HG03520 (cell line): Measurements from ENCODE around the gene ZXDC.

Experiments used
- ATAC-seq: cut with Tn5 transposase; IDR thresholded peaks from one replicate; pipeline ENCODE4 v1.9.1; 2021; ENCODE audit warnings: mild to moderate bottlenecking, moderate library complexity; ENCODE audit not compliant: unreplicated experiment

ZXDC gene, protein sequence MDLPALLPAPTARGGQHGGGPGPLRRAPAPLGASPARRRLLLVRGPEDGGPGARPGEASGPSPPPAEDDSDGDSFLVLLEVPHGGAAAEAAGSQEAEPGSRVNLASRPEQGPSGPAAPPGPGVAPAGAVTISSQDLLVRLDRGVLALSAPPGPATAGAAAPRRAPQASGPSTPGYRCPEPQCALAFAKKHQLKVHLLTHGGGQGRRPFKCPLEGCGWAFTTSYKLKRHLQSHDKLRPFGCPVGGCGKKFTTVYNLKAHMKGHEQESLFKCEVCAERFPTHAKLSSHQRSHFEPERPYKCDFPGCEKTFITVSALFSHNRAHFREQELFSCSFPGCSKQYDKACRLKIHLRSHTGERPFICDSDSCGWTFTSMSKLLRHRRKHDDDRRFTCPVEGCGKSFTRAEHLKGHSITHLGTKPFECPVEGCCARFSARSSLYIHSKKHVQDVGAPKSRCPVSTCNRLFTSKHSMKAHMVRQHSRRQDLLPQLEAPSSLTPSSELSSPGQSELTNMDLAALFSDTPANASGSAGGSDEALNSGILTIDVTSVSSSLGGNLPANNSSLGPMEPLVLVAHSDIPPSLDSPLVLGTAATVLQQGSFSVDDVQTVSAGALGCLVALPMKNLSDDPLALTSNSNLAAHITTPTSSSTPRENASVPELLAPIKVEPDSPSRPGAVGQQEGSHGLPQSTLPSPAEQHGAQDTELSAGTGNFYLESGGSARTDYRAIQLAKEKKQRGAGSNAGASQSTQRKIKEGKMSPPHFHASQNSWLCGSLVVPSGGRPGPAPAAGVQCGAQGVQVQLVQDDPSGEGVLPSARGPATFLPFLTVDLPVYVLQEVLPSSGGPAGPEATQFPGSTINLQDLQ

DNA sequence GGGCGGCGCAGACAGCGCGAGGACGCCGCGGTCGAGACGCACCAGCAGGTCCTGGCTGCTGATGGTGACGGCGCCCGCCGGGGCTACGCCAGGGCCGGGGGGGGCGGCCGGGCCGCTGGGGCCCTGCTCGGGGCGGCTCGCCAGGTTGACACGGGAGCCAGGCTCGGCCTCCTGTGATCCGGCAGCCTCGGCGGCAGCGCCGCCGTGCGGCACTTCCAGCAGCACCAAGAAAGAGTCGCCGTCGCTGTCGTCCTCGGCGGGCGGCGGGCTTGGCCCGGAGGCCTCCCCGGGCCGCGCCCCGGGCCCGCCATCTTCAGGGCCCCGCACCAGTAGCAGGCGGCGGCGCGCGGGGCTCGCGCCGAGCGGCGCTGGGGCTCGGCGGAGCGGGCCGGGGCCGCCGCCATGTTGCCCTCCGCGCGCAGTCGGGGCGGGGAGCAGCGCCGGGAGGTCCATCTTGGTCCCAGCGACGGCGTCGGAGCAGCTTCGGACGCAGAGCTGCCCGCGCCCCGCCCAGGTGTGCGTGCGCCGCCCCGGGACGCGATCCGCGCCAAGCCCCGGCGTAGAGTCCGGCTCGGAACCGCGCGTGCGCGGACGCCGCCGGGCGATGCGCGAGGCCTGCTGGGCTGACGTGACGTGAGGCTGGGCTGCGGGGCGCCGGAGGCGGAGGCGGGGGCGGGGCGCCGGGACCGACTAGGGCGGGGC, at the start of gene ZXDC:
Gene ZXDC (minus strand): TSS at position 479 of the 702 bp plus-strand sequence. CDS start 26 bp downstream, at position 453.
- peak; percentile 78 for ATAC-seq

DNA sequence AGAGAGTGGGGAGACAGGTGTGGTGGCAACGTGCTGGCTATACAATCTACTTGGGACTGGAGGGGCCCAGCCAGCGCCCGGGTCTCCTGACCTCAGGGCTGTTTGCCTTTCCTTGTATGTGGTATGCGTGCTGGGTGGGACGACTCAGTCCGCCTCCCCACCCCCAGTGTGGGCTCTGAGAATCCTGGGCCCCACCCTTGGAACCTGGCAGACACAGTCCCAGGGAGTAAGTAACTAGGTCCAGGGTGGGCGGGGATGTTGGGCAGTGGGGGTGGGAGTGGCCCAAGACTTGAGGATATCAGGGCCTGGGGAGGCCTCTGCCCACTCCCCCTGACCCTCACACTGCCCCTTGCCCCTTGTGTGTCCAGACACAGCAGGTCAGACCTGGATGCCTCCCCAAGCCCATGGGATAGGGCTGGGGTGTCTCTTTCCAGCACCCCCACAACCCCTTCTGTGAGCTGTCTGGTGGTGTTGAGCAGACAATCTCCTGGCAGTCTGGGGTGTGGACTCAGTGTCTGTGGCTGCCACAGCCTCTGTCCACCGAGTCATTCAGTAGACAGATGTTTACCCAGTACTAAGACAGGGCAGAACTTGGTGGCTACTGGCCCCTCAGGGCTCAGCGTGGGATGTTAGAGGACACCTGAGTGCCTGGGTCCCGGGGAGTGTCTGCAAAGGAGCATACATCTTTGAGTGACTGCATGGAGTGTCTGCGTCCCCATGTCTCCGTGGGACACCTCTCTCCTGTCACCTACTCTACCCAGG, 49.6 kb upstream of the ZXDC start:
- no peak for ATAC-seq

DNA sequence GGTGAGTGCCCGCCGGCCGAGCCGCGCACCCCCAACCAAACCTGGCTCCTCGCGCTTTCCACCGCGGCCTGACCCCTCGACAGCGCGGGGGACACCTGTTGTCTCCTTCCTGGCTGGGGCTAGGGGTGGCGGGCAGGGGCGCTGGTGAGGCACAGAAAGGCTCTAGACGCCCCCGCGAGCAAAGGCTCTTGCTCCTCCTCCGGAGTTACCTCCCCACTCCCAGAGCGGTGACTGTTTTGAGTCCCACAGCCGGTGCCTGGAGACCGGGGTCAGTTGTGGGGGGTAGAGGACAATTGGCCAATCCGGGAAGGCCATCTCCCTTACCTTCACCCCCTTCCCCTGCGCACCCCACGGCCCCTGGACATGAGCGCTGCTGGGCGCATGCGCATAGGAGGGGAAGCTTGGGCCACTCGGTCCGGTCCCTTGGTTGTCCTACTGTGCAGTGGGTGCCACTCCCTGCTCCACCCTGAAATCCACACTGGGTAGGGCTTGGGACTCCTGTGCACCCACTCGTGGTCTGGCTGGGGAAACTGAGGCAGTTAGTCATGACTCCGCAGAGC, 48.8 kb upstream of the ZXDC start:
- ATAC-seq, result no peak

- no peak for ATAC-seq
These were observed 48.2 kb upstream of the ZXDC start, which contains the start of gene CHST13 for GRCh38 chr3:126523745-126524428. Gene CHST13 (plus strand): TSS chr3:126524155. CDS start chr3:126524333, 178 bp downstream.

DNA sequence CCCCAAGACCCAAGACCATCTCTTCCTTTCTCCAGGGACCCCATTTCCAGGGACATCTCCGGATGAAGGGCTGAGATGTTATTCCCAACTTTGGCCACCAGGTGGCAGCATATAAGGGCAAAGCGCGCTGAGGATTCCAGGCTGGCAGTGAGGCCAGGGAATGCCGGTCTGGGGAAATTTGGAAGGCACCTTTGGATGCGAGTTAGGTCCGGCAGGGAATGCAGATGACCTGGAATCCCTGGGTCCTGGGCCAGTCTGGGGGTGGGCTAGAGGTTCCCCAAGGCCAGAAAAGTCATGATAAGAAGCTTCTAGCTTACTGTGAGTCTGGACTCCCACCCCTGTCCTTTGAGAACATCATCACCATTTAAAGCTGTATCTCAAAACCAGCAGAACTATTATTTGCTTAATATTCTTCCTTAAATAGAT, 46.7 kb upstream of the ZXDC start:
- no peak for ATAC-seq

DNA sequence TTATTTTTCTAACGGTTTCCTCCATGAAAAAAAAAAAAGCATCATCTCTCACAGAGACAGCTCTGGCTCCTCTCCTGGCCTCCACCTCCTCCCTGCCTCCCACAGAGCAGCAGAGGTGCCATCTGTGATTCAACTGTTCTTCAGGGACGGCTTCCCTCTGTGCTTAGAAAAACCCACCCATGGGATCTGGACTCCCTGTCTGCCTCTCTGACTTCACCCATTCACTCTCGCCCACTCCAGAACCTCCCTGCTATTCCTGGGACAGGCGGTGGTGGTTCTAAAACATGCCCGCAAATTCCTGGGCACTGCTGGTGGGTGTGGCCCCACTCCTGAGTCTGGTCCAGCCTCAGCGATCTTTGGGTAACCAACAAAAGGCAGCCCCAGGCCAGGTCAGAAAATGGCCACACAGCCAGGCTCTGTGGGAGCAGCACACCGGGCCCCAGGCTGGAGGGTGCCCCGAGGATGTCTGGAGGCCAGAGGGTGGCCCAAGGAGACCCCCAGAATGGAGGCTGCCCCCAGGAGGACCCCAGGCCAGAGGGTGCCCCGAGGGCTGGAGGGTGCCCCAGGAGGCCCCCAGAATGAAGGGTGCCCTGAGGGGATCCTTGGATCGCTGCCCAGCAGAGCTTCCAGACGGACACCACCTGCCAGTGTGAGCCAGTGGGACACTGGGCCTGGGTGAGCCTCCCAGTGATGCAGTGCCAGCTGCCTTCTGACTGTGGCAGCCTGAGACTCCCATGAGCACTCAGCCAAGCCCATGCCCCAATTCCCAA, 45.6 kb upstream of the ZXDC start:
- no peak for ATAC-seq

- no peak for ATAC-seq
These were observed 44.1 kb upstream of the ZXDC start for GRCh38 chr3:126519506-126520455.

- ATAC-seq, result no peak
These were observed 43.1 kb upstream of the ZXDC start for GRCh38 chr3:126518779-126519177.

DNA sequence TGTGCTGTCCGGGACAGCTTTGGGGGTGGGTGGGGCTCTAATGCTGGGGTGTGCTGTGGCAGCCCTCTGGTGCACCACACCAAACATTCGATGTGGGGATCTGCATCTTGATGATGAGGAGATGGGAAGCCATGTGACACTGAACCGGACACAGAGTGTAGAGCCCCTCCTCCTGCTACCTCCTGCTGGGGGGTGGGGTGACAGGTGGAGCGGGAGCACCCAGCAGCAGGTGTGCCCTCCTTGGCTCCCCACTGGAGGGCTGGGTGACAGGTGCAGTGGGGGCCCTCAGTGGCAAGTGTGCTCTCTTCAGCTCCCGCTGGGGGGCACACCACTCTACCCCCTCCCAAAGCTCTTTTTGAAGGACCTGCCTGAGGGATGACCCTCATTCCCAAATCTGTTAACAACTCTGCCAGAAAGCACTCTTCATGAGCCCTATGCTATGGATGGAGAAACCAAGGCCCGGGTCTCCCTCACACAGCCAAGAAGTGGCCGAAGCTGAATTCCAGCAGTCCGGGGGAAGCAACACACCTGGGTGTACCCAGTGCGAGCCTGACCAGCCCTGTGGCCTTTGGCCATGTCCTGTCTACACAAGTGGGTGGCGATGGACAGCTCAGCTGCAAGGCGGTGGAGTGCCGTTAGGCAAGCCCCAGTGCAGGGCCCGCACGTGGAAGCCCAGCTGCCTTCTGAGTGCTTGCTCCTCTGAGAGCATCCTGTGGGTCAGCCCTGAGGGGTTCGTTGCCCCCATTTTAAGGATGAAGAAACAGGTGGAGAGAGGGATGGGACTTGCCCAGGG, 42.5 kb upstream of the ZXDC start:
- ATAC-seq, result no peak

DNA sequence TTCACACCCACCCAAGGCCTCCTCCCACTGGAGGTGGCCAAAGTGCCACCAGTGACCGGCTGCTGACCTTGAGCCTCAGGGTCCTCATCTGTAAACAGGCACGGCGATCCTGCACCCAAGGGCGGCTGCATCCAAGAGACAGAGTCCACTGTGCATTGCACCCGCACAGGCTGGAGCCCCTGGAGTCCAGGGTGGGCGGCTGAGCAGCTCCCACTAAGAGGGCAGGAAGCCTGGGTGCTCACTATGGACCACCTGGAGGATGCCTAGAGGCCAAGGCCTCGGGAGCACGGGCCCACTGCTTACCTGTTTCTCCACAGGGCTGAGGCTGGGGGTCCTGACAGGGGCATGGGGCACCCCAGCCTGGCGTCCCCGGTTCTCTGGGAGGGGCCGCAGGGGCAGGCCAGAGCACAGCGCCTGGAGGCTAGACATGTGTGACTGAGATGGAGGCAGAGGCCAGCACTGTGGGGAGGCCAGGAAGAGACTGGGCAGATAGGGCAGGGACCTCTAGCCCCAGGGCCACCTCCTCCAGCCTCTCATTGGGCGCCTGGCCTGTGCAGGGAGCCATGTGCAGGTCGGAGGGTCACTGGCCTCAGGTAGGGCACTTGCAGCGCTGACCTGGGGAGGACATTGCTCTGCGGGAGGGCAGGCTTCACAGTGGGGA, 41.7 kb upstream of the ZXDC start, which contains the start of gene UROC1:
Gene UROC1 (minus strand): TSS at position 483 of the 661 bp plus-strand sequence. CDS start 54 bp downstream, at position 429.
- ATAC-seq, result no peak

GRCh38 chr3:126516936-126517290, 41.2 kb upstream of the ZXDC start:
- ATAC-seq, result no peak

- no peak for ATAC-seq
These were observed 40.7 kb upstream of the ZXDC start for GRCh38 chr3:126516152-126516935.

DNA sequence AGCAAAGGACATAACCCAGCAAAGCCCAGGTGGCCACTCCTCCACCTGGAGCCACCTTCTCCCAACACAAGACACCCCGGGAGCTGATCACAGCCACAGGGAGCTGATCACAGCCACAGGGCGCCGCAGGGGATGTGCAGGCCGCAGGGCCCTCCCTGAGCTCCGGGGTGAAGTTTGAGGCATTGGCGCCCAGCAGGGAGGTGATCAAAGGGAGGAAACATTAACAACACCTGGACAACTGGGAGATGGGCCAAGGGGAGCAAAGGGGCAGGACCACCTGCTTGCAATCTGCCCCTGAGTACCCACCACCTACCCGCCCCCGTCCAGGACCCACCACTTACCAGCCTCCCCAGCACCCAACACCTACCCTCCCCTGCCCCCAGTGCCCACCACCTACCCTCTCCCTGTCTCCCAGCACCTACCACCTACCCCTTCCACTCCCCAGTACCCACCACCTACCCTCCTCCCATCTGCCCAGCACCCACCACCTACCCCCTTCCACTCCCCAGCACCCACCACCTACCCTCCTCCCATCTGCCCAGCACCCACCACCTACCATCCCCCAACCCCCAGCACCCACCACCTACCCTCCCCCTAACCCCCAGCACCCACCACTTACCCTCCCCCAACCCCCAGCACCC, 39.5 kb upstream of the ZXDC start:
- no peak for ATAC-seq

DNA sequence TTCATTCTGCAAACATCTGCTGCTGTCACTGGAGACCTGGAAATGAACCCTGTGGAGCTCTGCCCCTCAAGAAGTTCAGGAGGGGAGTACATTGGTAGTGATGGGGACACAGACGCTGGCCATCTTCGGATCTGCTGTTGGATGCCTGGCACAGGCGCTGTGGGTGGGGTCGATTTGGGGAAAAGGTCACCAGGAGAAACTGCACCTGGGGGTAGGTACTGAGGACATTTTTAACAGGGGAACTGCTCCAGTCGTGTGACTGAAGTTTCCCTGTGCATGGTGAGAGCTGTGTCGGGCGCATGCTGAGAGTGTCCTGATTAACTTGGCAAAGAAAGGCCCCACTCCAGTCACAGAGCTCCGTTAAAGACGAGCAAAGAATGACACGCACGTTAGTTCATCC, 38.5 kb upstream of the ZXDC start:
- no peak for ATAC-seq
